ENCODE measurements around the gene JAG1. TPM values are rescaled to one million over a fixed set of nuclear protein-coding genes. Genes with fewer than 3 reads are reported as not detected.

Gene JAG1
- total and polyA plus RNA-seq, 2 of the 4 experiments (the other 2 are of a cell fraction) = 10.2 to 22.6 TPM

DNA sequence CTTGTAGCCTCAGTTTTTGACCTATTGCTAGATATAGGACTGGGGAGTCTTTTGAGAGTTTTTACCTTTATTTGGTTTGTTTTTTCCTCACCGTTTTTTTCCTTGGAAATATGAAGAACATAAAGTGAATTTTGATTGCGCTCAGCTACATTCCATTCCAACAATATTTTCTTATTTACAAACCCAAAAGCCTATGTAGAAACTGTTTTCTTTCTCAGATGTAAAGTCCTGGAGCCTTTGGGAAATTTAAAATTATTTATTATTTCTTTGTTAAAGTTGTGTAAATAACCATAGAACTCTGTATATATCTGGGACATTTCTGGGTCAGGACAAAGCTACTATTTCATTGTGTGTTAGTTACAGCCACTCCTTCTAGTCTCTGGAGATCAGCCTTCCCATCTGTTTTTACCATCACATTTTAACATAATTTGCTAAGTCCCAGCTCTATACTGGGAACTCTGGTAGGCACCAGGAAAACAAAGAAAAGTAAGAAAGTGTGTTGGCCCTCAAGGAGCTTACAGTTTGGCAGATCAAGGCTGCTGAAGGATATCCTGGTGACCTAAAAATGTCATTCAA is 68.8 kb downstream of the JAG1 start:
- in situ Hi-C loops (cut with MboI; ENCODE audit: low sequenced_read_pairs) (no loop called here), intact Hi-C loops (cut with micrococcal nuclease) (loop anchor here (2.0 kb wide), 1 partner anchor 46 kb away; no protein-coding TSS in a partner anchor), dilution Hi-C loops (cut with HindIII; ENCODE audit: low sequenced_read_pairs, unreplicated experiment) (no loop called here)
- no peak overlapping the region for H2AFZ ChIP-seq (replicated peaks; ENCODE audit: low read length, poor library complexity)
- H3K56ac ChIP-seq (ENCODE audit: extremely low read depth, insufficient read depth, low read length) = no peak overlapping the region
- no peaks in the 10 kb centered on the region for H4K20me1 ChIP-seq (ENCODE audit: insufficient read depth, low read length)
- CTCF ChIA-PET = no interaction called here
- DNase-seq = no peak
- peak overlapping the region; percentile 10 to 88; a peak in 1 of 4 replicates for H4K8ac ChIP-seq (ENCODE audit: low read depth in 2 of 2, low read length in 2 of 2)
- peak overlapping the region; percentile 90; the same call in 1 of the 2 replicates for H2BK20ac ChIP-seq (ENCODE audit: low read depth, low read length)
- ATAC-seq (ENCODE audit: low read depth) = peak; percentile 21; the same call in 1 of the 2 replicates
- no peak overlapping the region for H2AK9ac ChIP-seq (replicated peaks; ENCODE audit: low read depth, low read length, poor library complexity)
- peak overlapping the region; percentile 64 for H4K91ac ChIP-seq (ENCODE audit: insufficient read depth, low read depth, low read length)
- peak overlapping the region; percentile 92 for H2BK120ac ChIP-seq (ENCODE audit: low read depth, low read length)
- H3K79me1 ChIP-seq (ENCODE audit: low read depth in 1 of 2, low read length in 2 of 2) = peaks cover 0 to 11% of the 10 kb centered on the region in 2 experiments; a peak in 2 of 4 replicates
- WGBS, 2 experiments (ENCODE audit: extremely low coverage in 2 of 2, insufficient read length in 1 of 2) = no CpG with 5 or more reads among the region's 2 CpGs
- H3K9me1 ChIP-seq (ENCODE audit: insufficient read depth, low read length) = peaks cover 18% of the 10 kb centered on the region
- H2BK15ac ChIP-seq (ENCODE audit: low read depth, low read length) = peak overlapping the region; percentile 98; the same call in 2 of the 3 replicates
- peak overlapping the region; percentile 91 for H4K5ac ChIP-seq (ENCODE audit: low read depth, low read length)
- H2BK5ac ChIP-seq (ENCODE audit: low read depth, low read length, poor library complexity, severe bottlenecking) = peak overlapping the region; percentile 86
- no peak overlapping the region for H3K4me3 ChIP-seq (ENCODE audit: insufficient read depth, low read depth, low read length)
- peak overlapping the region; percentile 81 for H3K4ac ChIP-seq (ENCODE audit: low read depth, low read length)
- H3K36me3 ChIP-seq (ENCODE audit: control insufficient read depth, insufficient read depth, low read length) = no peaks in the 10 kb centered on the region
- no peaks in the 10 kb centered on the region for H3K27me3 ChIP-seq (ENCODE audit: control insufficient read depth, insufficient read depth, low read length)
- peak overlapping the region; percentile 98 for H3K18ac ChIP-seq (ENCODE audit: low read depth, low read length)
- POLR2A ChIA-PET (ENCODE audit: unreplicated experiment) = interaction anchor here (0.7 kb wide), 1 partner anchor 12 kb away, joined by 3 read pairs; no protein-coding TSS in a partner anchor
- no peaks in the 10 kb centered on the region for H3K9me3 ChIP-seq (ENCODE audit: control insufficient read depth, insufficient read depth, low read length)
- peak overlapping the region; percentile 78 for H3K27ac ChIP-seq (ENCODE audit: insufficient read depth, low read length)
- H3K14ac ChIP-seq (replicated peaks; ENCODE audit: low read depth, low read length) = peak overlapping the region; percentile 84
- peak overlapping the region; percentile 74; the same call in 1 of the 2 replicates for H2AK5ac ChIP-seq (ENCODE audit: low read depth, low read length)
- BruUV-seq (replicated peaks) = no TSS peak
- H3K4me2 ChIP-seq (ENCODE audit: low read depth, low read length) = peak overlapping the region; percentile 16; the same call in 1 of the 2 replicates
- H3K23ac ChIP-seq (ENCODE audit: low read depth, low read length) = peak overlapping the region; percentile 36; the same call in 1 of the 2 replicates
- no peak overlapping the region for H3K9ac ChIP-seq (ENCODE audit: low read depth, low read length)
- H3K4me1 ChIP-seq (ENCODE audit: control insufficient read depth, insufficient read depth, low read length) = peaks cover 24% of the 10 kb centered on the region
- TF ChIP-seq BHLHE40 (IDR thresholded peaks at IDR 0.05; ENCODE audit: low read depth, low read length) = no peak
- TF ChIP-seq RFX5 (IDR thresholded peaks at IDR 0.05; ENCODE audit: low read depth, low read length) = no peak
- no peak for TF ChIP-seq MAFK (IDR thresholded peaks at IDR 0.05; ENCODE audit: low read depth, low read length)
- TF ChIP-seq CTCF (conservative IDR thresholded peaks at IDR 0.05; ENCODE audit: low read depth, low read length) = no peak
- TF ChIP-seq POLR2A (IDR thresholded peaks at IDR 0.05; ENCODE audit: low read depth, low read length) = no peak
- TF ChIP-seq SMC3 (IDR thresholded peaks at IDR 0.05; ENCODE audit: low read depth, low read length) = no peak
- TF ChIP-seq FOS (IDR thresholded peaks at IDR 0.05; ENCODE audit: low read depth, low read length) = no peak
- TF ChIP-seq RAD21 (IDR thresholded peaks at IDR 0.05; ENCODE audit: low read length) = no peak
- no peak for TF ChIP-seq ELK1 (IDR thresholded peaks at IDR 0.05; ENCODE audit: borderline replicate concordance, low read depth, low read length)
- no peak for TF ChIP-seq MXI1 (IDR thresholded peaks at IDR 0.05; ENCODE audit: borderline replicate concordance, low read depth, low read length)
- no peak for TF ChIP-seq MAZ (IDR thresholded peaks at IDR 0.05; ENCODE audit: borderline replicate concordance, low read depth, low read length)
- no peak for TF ChIP-seq CEBPB (IDR thresholded peaks at IDR 0.05; ENCODE audit: low read depth, low read length)
- TF ChIP-seq NFE2L2 (IDR thresholded peaks at IDR 0.05; ENCODE audit: low read depth, low read length) = no peak
- TF ChIP-seq, protein P1, sequence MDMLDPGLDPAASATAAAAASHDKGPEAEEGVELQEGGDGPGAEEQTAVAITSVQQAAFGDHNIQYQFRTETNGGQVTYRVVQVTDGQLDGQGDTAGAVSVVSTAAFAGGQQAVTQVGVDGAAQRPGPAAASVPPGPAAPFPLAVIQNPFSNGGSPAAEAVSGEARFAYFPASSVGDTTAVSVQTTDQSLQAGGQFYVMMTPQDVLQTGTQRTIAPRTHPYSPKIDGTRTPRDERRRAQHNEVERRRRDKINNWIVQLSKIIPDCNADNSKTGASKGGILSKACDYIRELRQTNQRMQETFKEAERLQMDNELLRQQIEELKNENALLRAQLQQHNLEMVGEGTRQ (IDR thresholded peaks at IDR 0.05; ENCODE audit: low read depth, low read length) = no peak
- no peak for TF ChIP-seq RCOR1 (IDR thresholded peaks at IDR 0.05; ENCODE audit: insufficient replicate concordance, low read length)

Measured in IMR-90 (cell line).